NOMO-1 treated with dmso at 0.1 percent for 144 hours (cell line): ENCODE results near the gene MT1E.
"Not testable (repeated sequence)": the region's sequence is repeated elsewhere in the genome, so short reads cannot be mapped to it uniquely, and the experiment has no call there.

ENCODE experiments used
- DNase-seq: peaks from one replicate; lab custom pipeline; 2025; ENCODE audit not compliant: unreplicated experiment; lab: John Stamatoyannopoulos, UW

Gene MT1E

DNA sequence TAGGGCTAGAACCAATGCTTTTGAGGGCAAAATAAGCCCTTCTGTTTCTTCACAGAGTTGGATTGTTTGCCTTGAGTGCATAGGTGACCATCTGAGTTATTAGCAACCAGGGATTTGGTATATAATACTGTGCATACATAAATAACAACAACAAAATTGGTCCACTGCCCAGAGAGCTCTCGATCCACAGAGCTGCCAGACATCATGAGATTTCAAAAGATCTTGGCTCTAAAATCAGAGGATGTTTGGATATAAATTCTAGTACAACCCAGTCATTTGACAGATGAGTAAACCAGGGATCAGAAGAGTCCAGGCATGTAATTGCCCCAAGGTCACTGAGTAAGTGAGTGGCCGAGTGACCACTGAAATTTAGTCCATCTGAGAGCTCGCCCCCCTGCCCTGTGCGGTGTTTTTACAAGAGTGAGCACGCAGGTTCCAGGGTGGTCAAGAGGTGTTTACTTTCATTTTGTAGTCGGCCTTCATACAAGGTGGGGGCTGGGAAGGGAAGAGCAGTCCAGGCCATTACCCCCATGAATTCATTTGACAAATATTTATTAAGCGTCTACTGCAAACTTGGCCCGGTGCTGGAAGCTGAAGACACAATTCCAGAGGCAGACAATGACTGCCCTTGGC is 19.0 kb upstream of the MT1E start:
- DNase-seq, result no peak

DNA sequence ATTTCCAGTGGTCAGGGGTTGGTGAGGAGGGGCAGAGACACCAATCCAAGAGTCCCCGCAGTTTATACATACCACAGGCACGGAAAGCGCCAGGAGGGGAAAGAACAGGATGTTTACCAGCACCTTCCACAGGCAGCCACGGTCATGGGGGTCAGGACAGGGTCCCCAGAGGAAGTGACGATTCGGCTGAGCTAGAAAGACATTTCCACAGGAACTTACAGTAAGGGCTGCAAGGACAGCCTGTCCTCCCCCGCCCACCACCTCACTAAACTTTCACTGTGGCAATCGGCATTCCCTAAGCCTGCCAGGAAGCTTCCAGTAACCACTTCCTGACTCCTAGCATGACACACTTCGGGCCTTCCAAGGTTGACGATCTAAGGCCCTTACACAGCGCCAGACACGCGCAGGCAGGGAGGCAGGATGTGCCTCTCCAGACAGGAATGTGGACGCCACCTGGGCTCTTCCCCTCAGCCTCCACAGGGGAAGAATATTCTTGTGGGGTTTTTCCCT is 18.4 kb upstream of the MT1E start:
- DNase-seq, result no peak

- DNase-seq, result no peak
Observed at GRCh38 chr16:56607675-56608042, 17.9 kb upstream of the MT1E start.

- peak; percentile 100 for DNase-seq
Observed at GRCh38 chr16:56608043-56608875, 17.3 kb upstream of the MT1E start, which contains the start of gene MT2A. Gene MT2A (plus strand): TSS chr16:56608584. CDS start chr16:56608656, 72 bp downstream.

DNA sequence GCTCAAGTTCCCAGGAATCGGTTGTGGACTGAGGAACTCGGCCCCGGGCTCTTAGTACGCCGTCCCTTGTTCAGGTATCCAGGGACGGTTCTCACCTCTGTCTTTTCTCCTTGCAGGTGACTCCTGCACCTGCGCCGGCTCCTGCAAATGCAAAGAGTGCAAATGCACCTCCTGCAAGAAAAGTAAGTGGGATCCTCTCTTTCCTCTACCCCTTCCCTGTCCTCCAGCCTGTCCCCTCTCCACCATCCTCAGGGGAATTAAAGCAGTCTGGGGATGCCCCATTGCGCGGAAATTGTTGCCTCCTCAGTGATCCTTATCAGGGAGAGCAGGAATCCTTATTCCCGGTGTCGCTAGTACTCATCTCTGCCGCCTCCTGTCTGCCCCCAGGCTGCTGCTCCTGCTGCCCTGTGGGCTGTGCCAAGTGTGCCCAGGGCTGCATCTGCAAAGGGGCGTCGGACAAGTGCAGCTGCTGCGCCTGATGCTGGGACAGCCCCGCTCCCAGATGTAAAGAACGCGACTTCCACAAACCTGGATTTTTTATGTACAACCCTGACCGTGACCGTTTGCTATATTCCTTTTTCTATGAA is 16.6 kb upstream of the MT1E start:
- no peak for DNase-seq

DNA sequence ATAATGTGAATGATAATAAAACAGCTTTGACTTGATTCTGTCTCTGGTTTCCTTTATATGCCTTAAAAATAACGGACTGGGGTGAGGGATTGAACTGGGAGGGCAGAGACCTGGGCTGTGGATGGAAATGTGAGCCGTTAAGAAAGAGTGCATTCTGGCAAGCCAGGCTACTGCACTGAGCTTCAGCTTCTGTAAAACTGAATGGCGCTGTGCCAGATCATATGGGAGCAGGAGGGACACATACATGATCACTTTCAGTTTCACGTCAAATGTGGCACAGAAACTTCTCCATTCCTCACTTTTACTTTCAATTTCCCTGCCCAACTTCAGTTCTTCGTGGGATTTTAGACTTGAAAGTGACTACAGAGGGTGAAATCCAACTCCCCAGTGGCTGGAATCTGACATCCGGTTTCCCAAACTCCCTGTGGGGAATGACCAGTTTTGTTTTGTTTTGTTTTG is 16.1 kb upstream of the MT1E start:
- DNase-seq, result peak; percentile 94

- peak; percentile 60 for DNase-seq
Observed at GRCh38 chr16:56610017-56610608, 15.5 kb upstream of the MT1E start.

- no peak for DNase-seq
Observed at GRCh38 chr16:56610609-56611111, 14.9 kb upstream of the MT1E start.

- no peak for DNase-seq
Observed at GRCh38 chr16:56611281-56611833, 14.2 kb upstream of the MT1E start.

DNA sequence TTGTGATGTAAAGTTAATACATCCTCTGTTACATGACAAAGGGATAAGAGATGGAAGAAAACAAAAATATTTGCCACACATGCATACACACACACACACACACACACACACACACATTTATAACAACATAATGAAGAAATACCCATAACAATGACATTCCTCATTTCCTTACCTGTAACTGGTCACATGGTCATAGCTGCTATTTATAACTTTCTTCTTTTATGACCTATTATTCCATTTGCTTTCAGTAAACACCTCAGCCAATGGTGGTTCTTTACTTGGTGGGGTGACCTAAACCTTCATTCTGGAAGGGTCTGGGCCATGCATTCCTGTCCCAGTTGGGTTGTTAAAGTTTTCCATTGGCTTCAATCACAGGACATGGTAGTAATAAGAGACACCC is 11.9 kb upstream of the MT1E start:
- no peak for DNase-seq

DNA sequence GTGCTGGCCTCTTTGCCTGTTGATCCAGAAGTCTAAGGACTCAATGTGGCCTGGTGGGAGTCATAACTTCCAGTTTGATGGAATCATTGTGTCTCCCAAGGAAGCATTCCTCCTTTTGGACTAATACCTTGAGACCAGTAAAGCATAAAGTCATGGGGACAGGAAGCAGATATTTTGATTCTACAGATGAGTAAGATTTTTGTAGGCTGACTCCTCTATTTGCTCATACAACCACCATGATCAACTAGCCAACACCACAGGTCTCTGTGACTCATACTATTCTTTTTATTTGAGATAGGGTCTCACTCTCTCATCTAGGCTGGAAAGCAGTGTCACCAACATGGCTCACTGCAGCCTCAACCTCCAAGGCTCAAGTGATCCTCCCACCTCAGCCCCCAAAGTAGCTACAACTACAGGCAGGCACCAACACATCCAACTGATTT is 11.0 kb upstream of the MT1E start:
- DNase-seq, result no peak

DNA sequence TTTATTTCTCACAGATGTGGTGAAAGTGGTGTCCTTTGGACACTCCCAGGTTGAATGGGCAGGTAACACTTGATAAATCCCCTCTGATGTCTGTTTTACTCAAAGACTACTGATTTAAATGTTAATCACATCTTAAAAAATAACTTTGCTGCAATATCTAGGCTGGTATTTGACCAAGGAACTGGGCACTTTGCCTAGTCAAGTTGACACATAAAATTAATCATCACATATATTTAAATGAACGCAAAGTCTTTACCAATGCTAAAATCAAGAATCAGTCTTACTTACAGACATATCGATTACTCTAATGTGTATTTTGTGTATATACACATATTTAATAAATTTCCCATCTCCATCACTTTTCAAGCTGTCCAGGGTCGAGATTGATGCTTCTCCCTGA is 10.2 kb upstream of the MT1E start:
- no peak for DNase-seq

GRCh38 chr16:56616608-56617211 is 8.9 kb upstream of the MT1E start:
- DNase-seq, result no peak

GRCh38 chr16:56617212-56618085 is 8.1 kb upstream of the MT1E start:
- no peak for DNase-seq

GRCh38 chr16:56618138-56618537 is 7.4 kb upstream of the MT1E start:
- no peak for DNase-seq

- DNase-seq, result no peak
Observed at GRCh38 chr16:56620339-56620897, 5.2 kb upstream of the MT1E start.

DNA sequence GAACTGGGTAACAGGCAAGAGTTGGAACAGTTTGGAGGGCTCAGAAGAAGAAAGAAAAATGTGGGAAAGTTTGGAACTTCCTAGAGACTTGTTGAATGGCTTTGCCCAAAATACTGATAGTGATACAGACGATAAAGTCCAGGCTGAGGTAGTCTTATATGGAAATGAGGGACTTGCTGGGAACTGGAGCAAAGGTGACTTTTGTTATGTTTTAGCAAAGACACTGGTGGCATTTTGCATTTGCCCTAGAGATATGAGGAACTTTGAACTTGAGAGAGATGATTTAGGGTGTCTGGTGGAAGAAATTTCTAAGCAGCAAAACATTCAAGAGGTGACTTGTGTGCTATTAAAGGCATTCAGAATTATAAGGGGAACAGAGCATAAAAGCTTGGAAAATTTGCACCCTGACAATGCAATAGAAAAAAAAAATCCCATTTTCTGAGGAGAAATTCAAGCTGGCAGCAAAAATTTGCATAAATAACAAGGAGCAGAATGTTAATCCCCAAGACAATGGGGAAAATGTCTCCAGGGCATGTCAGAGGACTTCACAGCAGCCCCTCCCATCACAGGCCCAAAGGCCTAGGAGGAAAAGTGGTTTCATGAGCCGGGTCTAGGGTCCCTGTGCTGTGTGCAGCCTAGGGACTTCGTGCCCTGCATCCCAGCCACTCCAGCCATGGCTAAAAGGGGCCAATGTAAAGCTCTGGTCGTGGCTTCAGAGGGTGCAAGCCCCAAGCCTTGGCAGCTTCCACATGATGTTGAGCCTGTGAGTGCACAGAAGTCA is 3.7 kb upstream of the MT1E start:
- DNase-seq, result not testable (repeated sequence)

DNA sequence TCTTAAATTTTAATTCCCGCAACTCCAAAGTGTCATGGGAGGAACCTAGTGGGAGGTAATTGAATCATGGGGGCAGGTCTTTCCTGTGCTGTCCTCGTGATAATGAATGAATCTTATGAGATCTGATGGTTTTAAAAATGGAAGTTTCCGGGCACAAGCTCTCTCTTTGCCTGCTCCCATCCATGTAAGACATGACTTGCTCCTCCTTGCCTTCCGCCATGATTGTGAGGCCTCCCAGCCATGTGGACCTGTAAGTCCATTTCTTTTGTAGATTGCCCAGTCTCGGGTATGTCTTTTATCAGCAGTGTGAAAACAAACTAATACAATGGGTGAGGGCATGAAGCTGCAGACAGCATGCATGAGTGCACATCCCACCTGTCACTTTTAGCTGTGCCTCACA is 2.4 kb upstream of the MT1E start:
- DNase-seq, result not testable (repeated sequence)
